HUDEP-2 (cell line): Measurements from ENCODE around the gene TNS1.

Source experiments
- DNase-seq, 76 experiments: peaks; one replicate each; lab custom pipeline; 2025; ENCODE audit not compliant: unreplicated experiment in 76 of 76; lab: John Stamatoyannopoulos, UW

The TNS1 gene

GRCh38 chr2:217964275-217965161 is 38.3 kb downstream of the TNS1 start:
- no peak for DNase-seq

GRCh38 chr2:217960351-217960750 is 42.4 kb downstream of the TNS1 start:
- DNase-seq, result no peak

DNA sequence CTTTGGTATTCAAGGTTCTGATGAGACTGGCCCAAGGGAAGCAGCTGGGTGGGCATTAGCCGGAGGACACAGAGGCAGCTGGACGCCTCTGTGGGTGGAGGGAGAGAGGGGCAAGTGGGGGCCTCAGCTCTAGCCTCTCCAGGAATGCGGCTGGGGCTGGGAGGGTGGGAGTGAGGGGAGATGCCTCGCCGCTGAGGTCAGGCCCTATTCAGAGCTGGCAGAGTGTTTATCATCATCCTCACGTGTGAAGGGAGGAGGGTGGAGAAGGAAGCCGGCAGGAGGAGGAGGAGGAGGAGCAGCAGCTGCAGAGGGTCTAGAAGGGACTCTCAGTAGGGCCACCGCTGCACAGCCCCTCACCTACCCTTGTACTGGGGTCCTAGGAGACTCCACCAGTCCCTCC is 43.1 kb downstream of the TNS1 start:
- DNase-seq, result no peak

DNA sequence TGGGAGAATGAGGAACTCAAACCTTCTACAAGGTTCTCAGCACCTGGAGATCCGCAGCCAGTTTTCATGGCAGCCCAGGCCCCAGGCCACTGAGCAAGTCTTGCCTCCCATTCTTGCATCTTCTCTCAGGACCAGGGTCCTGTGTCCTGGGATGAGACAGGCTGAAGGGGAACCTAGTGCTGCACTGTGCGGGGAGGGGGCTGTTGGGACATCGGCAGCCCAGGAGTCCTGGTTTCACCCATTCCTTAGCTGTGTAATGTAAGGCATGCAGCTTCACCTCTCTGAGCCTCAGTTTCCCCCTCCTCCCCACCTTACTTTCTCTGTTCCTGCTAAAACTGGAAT is 43.9 kb downstream of the TNS1 start:
- no peak for DNase-seq

DNA sequence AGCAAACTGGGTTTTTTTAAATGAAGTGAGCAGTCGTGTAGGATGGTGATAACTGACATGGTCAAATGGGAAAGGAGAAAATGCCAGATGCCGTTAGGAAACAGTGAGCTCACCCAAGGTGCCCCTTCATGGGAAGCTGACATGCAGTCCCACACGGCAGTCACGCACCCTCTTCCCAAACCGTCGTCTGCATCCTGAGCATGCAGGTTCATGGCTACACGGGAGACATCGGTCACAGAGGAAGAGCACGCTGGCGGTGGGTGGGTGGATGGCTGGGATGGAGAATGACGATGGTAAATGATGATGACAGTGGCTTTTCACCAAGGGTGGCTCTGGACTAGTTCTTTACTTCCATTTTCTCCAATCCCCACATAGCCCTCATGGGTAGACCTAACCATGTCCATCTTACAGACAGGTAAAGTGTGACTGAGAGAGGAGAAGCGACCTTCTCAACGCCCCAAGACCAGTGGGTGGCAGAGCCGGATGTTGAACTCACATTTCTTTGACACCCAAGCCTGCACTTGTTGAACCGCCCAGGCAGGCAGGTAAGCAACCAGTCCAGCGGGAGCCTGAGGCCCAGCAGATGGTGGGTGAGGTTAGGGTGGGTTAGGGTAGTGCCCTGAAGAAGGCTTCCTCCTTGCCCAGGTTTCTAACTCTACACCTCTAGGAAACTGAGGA is 44.5 kb downstream of the TNS1 start:
- no peak for DNase-seq

DNA sequence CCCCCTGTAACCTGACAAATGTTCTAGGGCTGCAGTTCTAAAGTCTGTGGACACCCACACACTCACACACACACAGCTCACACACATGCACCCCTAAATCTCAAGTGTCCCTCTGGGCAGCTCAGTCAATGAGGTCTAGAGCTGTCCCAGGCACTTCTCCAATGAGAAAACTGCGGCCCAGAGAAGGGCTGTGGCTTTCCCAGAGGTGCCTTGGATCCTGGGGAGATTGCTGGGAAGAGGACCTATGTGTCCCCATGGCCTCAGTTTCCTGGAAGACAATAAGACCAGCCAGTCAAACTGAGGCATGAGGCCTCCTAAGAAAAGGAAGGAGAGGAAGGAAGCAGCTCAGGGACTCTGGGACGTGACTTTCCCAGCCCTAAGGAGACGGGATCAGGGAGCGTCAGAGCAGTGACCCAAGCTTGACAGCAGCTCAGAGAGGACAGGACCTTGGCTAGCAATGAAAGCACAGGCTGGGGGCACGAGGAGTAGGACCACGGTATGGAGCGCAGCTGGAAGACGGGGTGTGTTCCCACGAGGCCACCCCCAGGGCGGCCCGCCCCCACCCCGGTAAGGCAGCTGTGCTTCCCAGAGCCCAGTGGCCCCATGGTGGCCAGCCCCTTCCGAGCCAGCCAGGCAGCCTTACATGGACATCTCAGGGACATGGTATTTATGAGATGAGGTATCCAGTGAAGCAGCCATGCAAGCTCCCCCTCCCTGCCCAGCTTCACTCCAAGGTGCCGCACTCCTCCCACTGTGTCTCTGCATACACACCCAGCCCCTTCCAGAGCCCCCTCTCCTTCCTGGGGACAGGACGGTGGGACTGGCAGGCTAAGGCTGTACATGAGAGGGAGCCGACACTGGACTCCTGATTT is 46.0 kb downstream of the TNS1 start:
- no peak for DNase-seq

DNA sequence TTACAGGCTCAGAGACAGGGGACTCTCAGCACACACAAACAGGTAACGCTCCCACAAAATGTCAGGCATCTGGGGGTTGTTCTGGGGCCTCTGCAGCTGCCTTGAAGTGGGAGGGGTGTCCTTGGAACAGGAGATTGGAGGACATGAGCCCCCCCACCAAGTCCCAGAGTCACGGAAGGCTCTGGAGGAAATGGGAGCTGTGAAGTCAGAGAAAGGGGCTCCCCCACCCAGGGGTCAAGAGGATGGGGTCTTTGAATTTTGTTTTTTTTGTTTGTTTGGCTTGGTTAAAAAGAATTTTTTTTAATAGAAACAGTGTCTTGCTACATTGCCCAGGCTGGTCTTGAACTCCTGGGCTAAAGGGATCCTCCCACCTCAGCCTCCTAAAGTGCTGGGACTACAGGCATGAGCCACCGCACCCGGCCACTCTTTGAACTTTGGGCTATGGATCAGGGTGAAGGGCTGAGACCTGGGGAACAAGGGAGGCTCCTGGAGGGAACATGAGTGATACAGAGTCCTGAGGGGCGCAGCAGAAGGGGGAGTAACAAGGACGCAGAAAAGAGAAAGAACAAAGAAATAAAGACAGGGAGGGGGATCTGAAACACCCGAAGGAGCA is 46.8 kb downstream of the TNS1 start:
- no peak for DNase-seq

DNA sequence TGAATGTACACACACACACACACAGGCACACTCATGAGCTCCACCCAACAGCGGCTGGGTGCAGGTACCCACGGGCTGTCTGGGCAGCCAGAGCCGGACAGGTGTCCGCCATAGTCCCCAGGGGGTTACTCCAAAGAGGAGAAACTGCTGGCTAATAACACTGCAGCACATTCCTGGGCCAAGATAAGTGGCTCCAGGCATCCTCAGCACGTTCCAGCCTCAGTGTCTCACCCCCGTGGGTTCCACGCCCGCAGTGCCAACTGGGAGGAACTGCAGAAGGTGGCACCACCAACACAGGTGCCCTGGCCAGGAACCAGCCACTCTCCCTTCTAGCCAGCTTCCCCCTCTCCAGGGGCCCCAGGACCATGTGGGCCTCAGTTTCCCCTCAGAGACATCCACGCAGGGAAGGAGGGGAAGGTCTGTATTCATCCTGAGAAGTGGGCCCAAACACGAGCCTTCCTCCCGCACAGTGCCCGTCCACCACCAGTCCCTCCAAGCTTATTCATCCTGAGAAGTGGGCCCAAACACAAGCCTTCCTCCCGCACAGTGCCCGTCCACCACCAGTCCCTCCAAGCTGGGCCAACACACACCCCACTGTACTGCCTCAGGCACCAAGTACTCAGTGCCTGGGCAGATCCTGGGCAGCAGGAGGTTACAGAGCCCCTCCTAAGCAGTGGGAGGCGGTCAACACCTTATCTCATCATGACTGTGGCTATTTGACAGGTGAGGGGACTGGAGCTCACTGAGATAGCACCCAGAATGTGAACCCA is 47.6 kb downstream of the TNS1 start:
- no peak for DNase-seq

DNA sequence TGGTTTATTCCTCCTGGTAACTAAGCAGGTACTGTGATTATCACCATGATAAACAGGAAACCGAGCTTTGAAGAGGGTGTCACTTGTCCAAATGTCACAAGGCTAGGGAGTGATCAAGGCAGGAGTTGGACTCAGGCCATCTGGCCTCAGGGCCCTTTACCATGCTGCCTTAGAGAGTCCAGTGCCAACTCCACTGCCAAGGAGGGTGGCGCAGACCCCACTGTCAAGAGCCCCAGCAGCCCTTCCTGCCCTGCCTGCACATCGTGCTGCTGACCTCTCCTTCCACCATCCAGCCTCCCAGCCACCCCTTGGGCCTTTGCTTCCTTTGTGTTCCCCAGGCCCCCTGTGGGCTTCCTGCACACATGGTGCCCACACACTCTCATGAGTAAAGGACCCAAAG is 48.3 kb downstream of the TNS1 start:
- DNase-seq, result no peak

- DNase-seq, result no peak
Measured at GRCh38 chr2:217954051-217954450, 48.7 kb downstream of the TNS1 start.

DNA sequence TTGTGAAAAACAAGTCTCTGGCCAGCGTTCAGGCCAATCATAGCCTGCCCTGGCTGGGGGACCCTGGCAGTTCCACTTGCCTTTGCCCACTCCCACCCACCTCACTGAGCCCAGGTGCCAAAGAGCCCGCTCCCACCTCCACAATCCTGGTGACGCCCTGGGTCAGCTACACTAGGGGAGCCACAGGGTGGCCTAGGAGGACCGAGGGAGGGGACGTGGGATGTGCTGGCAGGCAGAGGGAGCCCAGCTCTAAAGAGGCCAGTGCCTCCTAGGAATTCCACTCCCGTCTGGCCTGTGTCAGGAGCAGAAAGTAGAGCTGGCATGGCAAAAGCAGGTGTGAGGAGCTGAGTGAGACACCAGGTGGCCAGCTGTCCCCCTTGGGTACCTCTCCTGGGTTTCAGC is 49.3 kb downstream of the TNS1 start:
- DNase-seq, result no peak

GRCh38 chr2:217953011-217953481 is 49.7 kb downstream of the TNS1 start:
- DNase-seq, result no peak

GRCh38 chr2:217952409-217952808 is 50.4 kb downstream of the TNS1 start:
- no peak for DNase-seq

- DNase-seq, result no peak
Measured at GRCh38 chr2:217951521-217952247, 51.1 kb downstream of the TNS1 start.

DNA sequence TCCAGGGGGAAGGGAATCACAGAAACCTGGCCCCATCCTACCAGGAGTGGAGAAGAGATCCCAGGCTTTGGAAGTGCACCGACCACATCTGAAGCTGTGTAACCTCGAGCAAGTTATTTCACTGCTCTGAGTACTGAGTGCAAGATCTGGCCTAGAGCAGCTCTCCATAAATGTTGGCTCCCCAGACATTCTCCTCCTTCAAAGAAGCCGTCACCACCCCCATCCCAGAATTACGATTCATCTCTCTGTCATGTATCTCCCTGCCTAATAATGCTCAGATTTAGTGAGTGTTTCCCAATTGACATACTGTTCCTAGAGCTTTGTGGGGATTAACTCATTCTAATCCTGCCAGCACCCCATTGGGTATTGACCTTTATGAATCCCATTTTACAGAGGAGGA is 51.7 kb downstream of the TNS1 start:
- no peak for DNase-seq

DNA sequence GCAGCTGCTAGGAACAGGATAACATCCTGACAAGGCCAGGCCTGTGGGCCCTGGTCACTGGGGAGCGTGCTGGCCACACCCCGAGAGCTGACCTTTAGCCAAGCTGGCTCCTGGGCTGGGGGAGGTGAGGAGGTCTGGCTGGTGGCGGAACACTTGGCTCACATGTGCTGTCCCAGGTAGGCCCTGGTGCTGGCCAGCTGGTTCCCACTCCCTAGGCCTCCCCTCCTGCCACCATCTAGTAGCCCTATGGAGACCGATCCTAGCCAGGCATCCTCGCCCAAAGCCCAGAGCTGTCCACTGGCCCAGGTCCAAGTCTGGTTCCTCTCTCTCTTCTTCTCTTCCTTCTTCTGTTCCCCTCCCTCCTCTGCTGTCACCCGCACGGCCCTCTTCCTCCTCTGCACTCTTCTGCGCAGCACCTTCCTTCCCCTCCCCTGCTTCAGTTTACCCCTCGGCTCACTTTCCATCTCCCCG is 52.4 kb downstream of the TNS1 start:
- no peak for DNase-seq

- DNase-seq, result no peak
Measured at GRCh38 chr2:217949447-217949846, 53.3 kb downstream of the TNS1 start.

DNA sequence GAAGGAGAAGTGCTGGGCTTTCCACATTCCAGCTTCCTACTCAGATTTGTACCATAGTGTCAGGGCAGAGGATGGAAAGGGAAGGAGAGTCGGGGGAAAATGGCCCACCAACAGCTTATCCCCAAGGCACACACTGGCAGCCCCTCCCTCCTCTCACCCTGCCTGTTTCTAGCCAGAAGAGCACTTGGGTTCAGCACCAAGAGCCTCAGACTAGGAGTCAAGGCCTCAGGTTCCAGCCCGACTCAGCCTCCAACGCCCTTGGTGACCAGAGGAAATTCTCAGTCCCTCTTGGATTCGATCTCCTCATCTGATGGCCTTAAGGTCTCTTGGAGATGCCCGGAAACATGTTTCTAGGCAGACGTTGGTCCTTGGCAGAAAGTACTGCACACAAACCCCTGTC is 53.9 kb downstream of the TNS1 start:
- DNase-seq, result no peak

DNA sequence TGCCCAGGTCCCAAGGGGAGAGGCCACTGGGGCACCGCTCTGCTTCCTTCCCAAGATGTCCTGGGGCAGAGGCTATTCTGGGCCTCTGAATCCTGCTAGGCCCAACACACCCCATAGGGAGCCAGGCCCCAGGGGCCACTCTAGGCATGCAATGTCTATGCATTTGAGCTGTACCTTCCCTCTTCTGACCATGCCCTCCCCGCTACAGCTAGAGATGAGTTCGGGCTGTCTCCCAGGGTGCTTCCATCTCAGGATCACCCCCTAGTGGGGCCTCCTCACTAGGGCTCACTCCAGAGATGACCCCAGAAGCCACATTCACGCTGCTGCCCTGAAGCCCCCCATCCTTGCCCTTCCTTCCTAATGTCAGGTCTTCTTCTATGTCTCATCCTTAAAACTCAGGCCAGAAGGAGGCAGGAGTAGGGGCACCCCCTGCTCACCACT is 54.4 kb downstream of the TNS1 start:
- no peak for DNase-seq
